Keratinocyte (primary cell): Measurements from ENCODE around the gene MINK1. TPM values are rescaled to one million over a fixed set of nuclear protein-coding genes. Genes with fewer than 3 reads are reported as not detected.

ENCODE experiments used
- DNase-seq: peaks from one replicate; pipeline ENCODE4 v3.0.0-alpha.2; 2011; ENCODE audit warnings: low read depth, missing footprints, low spot score
- FAIRE-seq: peaks from 2 replicates; lab custom pipeline; 2011; peaks lifted over from hg19 to GRCh38; lab: Jason Lieb, UNC
- H2AFZ ChIP-seq: 2 replicates; pipeline ENCODE4 v1.6.0; 2012; ENCODE audit warnings: low read length, control low read depth, inconsistent platforms; ENCODE audit not compliant: control insufficient read depth
- H3K27ac ChIP-seq: 2 replicates; pipeline ENCODE4 v1.5.1; 2011; ENCODE audit warnings: low read length; ENCODE audit not compliant: control insufficient read depth, insufficient read depth
- H3K27me3 ChIP-seq: 3 replicates; pipeline ENCODE4 v1.6.0; 2011; ENCODE audit warnings: low read length; ENCODE audit not compliant: control insufficient read depth, insufficient read depth; ENCODE audit errors: extremely low read depth
- H3K36me3 ChIP-seq, 2 experiments: 2 replicates in 1 of 2; 3 replicates in 1 of 2; pipeline ENCODE4 v1.5.1; 2011; ENCODE audit warnings: low read length in 2 of 2, mild to moderate bottlenecking in 1 of 2; ENCODE audit not compliant: control insufficient read depth in 2 of 2, insufficient read depth in 2 of 2; ENCODE audit errors: extremely low read depth in 1 of 2
- H3K4me1 ChIP-seq: 3 replicates; pipeline ENCODE4 v1.5.1; 2011; ENCODE audit warnings: low read length; ENCODE audit not compliant: control insufficient read depth, insufficient read depth; ENCODE audit errors: extremely low read depth
- H3K4me2 ChIP-seq: 3 replicates; pipeline ENCODE4 v1.6.0; 2011; ENCODE audit warnings: low read depth, low read length; ENCODE audit not compliant: control insufficient read depth, insufficient read depth; ENCODE audit errors: extremely low read depth
- H3K4me3 ChIP-seq, 3 experiments: fragments of 200-600 bp in 1 of 3; sonication (generic) in 1 of 3; 2 replicates in 2 of 3; 3 replicates in 1 of 3; pipeline ENCODE4 v1.5.1; 2011 to 2016; ENCODE audit warnings: low read length in 3 of 3, mild to moderate bottlenecking in 3 of 3, control low read depth in 2 of 3, inconsistent platforms in 1 of 3, low read depth in 1 of 3, mixed read lengths in 1 of 3, mixed run types in 1 of 3, moderate library complexity in 1 of 3; ENCODE audit not compliant: control insufficient read depth in 2 of 3, insufficient read depth in 2 of 3; ENCODE audit errors: extremely low read depth in 1 of 3
- H3K79me2 ChIP-seq: 2 replicates; pipeline ENCODE4 v1.6.0; 2012; ENCODE audit warnings: low read length; ENCODE audit not compliant: control insufficient read depth, insufficient read depth
- H3K9ac ChIP-seq: 3 replicates; pipeline ENCODE4 v1.6.0; 2011; ENCODE audit warnings: low read length; ENCODE audit not compliant: control insufficient read depth, insufficient read depth; ENCODE audit errors: extremely low read depth
- H3K9me1 ChIP-seq: 3 replicates; pipeline ENCODE4 v1.6.0; 2011; ENCODE audit warnings: low read length; ENCODE audit not compliant: control insufficient read depth, insufficient read depth; ENCODE audit errors: extremely low read depth
- H3K9me3 ChIP-seq: 2 replicates; pipeline ENCODE4 v1.5.1; 2012; ENCODE audit warnings: low read depth, low read length; ENCODE audit not compliant: control insufficient read depth
- H4K20me1 ChIP-seq: 3 replicates; pipeline ENCODE4 v1.6.0; 2011; ENCODE audit warnings: low read length; ENCODE audit not compliant: control insufficient read depth, insufficient read depth; ENCODE audit errors: extremely low read depth
- EZH2 ChIP-seq: IDR thresholded peaks from one replicate; pipeline ENCODE4 v1.6.1; 2012; ENCODE audit warnings: inconsistent platforms, mild to moderate bottlenecking, low read length, moderate library complexity
- dilution Hi-C: fragments of 300-500 bp; cut with MboI; formaldehyde crosslinking; loops from one replicate; pipeline ENCODE4 v1.7.0; 2020; ENCODE audit warnings: low sequenced_read_pairs; ENCODE audit not compliant: extremely low pct_ligation_motif_present
- polyA plus RNA-seq, 5 experiments: library from polyadenylated mRNA; depleted of rRNA in 3 of 5; stranded (reverse) in 3 of 5; stranded (forward) in 1 of 5; unstranded in 1 of 5; fragments of >200 nt; gene quantifications; 1 replicate in 1 of 5; 2 replicates in 3 of 5; 3 replicates in 1 of 5; pipeline versions ENCODE4 v1.2.1 to v1.2.3, GENCODE V29; 2011 to 2012; ENCODE audit warnings: missing spikeins in 2 of 5, low read depth in 1 of 5, low replicate concordance in 1 of 5
- TF ChIP-seq, protein P1 (sequence below), 3 experiments: IDR thresholded peaks in 1 of 3; conservative IDR thresholded peaks in 1 of 3; optimal IDR thresholded peaks in 1 of 3; 2 replicates in 2 of 3; 3 replicates in 1 of 3; pipeline versions ENCODE3 to v1.5.1; 2011; ENCODE audit warnings: low read length in 3 of 3, mild to moderate bottlenecking in 3 of 3, moderate library complexity in 2 of 3, control low read depth in 1 of 3, inconsistent platforms in 1 of 3; ENCODE audit not compliant: insufficient read depth in 2 of 3; ENCODE audit errors: extremely low read depth in 1 of 3

MINK1 gene
- polyA plus RNA-seq, 1 donor (not counting 4 experiments of a cell fraction or from before 2014, with no cell fraction given), result 82.8 TPM

DNA sequence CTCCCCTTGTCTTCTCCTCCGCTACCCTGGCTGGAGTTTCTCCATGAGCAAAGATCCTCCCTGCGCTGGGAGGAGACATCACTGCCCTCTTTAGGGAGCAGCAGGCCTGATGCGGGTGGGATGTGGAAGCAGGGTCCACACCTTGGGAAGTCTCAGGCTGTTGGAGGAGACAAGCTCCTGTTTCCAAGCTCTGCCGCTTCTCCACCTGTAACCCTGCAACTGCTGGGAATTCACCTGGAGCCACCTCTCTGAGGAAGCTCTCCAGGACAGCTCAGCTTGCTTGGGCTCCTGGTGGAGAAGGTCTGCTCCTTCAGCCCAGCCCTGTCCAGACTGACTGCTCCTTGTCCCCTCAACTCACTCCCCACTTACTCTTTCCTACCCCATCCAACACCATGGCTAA lies 51.3 kb downstream of the MINK1 start:
- no peak overlapping the region for H2AFZ ChIP-seq
- H3K4me3 ChIP-seq, result no peak overlapping the region
- H3K4me2 ChIP-seq, result no peak overlapping the region
- peaks cover 57 to 60% of the 10 kb centered on the region in 2 experiments for H3K36me3 ChIP-seq
- dilution Hi-C loops, result no loop called here
- H3K79me2 ChIP-seq, result peaks cover 24% of the 10 kb centered on the region
- H3K27ac ChIP-seq, result no peak overlapping the region
- DNase-seq, result no peak
- no peak overlapping the region for H3K9ac ChIP-seq
- no peaks in the 10 kb centered on the region for H3K9me3 ChIP-seq
- TF ChIP-seq, protein P1, sequence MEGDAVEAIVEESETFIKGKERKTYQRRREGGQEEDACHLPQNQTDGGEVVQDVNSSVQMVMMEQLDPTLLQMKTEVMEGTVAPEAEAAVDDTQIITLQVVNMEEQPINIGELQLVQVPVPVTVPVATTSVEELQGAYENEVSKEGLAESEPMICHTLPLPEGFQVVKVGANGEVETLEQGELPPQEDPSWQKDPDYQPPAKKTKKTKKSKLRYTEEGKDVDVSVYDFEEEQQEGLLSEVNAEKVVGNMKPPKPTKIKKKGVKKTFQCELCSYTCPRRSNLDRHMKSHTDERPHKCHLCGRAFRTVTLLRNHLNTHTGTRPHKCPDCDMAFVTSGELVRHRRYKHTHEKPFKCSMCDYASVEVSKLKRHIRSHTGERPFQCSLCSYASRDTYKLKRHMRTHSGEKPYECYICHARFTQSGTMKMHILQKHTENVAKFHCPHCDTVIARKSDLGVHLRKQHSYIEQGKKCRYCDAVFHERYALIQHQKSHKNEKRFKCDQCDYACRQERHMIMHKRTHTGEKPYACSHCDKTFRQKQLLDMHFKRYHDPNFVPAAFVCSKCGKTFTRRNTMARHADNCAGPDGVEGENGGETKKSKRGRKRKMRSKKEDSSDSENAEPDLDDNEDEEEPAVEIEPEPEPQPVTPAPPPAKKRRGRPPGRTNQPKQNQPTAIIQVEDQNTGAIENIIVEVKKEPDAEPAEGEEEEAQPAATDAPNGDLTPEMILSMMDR (optimal IDR thresholded peaks at IDR 0.05 in 1 of 3, IDR thresholded peaks at IDR 0.05 in 1 of 3, conservative IDR thresholded peaks at IDR 0.05 in 1 of 3; ENCODE audit: extremely low read depth in 1 of 3, insufficient read depth in 2 of 3, low read length in 3 of 3), result no peak
- TF ChIP-seq EZH2, result no peak
- H4K20me1 ChIP-seq, result no peaks in the 10 kb centered on the region
- H3K4me1 ChIP-seq, result peaks cover 13% of the 10 kb centered on the region
- no peaks in the 10 kb centered on the region for H3K27me3 ChIP-seq
- FAIRE-seq, result no peak
- no peaks in the 10 kb centered on the region for H3K9me1 ChIP-seq

DNA sequence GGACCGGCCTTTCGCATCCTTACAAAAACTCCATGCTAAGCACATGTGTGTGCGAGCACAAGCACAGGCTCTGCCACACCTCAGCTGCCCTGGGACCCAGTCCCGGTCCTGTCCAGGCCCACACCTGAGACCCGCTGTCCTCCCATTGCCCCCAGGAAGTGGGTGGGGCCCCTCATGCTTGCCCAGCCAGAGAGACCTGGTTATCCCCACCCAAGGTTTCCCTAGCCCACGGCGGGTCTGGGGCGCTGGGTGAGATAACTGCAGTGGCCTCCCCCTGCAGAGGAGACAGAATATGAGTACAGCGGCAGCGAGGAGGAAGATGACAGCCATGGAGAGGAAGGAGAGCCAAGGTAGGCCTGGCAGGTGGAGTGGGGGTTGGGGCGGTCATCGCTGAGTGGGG lies 53.7 kb downstream of the MINK1 start:
- Histone ChIP-seq H3K9me3 (no peaks in the 10 kb centered on the region), H3K4me2 (no peak overlapping the region), H3K4me1 (peaks cover under 1% of the 10 kb centered on the region), H3K79me2 (peaks cover 21% of the 10 kb centered on the region), H3K4me3 (no peak overlapping the region), H4K20me1 (no peaks in the 10 kb centered on the region), H2AFZ (no peak overlapping the region), H3K9ac (no peak overlapping the region), H3K9me1 (no peaks in the 10 kb centered on the region), H3K36me3 (peaks cover 58 to 60% of the 10 kb centered on the region in 2 experiments), H3K27ac (no peak overlapping the region), H3K27me3 (no peaks in the 10 kb centered on the region)
- TF ChIP-seq, protein P1 (optimal IDR thresholded peaks at IDR 0.05 in 1 of 3, IDR thresholded peaks at IDR 0.05 in 1 of 3, conservative IDR thresholded peaks at IDR 0.05 in 1 of 3; ENCODE audit: extremely low read depth in 1 of 3, insufficient read depth in 2 of 3, low read length in 3 of 3), result no peak
- TF ChIP-seq EZH2, result no peak
- dilution Hi-C loops, result no loop called here
- FAIRE-seq, result no peak
- DNase-seq, result no peak
